Measurements from ENCODE around the gene PXYLP1.

DNA sequence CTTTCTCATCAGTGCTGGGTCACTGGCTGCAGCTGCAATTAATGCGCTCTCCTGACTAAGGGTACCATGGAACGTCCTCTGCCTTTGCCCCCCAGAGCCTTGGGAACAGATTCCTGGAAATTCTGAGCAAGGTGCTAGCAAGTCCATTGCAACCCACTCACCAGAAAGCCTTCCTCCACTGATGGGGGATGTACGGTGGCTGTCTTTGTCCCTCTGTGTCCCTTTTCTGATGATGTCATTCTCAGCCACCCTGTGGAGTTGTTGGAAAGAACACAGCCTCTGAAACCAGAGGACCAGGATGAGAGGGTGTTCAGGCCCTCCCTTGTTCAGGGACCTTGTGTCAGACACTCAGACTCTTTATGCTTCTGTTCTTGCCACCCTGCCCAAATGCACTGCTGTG, 98.6 kb downstream of the PXYLP1 start:
- TF ChIP-seq, protein P1, sequence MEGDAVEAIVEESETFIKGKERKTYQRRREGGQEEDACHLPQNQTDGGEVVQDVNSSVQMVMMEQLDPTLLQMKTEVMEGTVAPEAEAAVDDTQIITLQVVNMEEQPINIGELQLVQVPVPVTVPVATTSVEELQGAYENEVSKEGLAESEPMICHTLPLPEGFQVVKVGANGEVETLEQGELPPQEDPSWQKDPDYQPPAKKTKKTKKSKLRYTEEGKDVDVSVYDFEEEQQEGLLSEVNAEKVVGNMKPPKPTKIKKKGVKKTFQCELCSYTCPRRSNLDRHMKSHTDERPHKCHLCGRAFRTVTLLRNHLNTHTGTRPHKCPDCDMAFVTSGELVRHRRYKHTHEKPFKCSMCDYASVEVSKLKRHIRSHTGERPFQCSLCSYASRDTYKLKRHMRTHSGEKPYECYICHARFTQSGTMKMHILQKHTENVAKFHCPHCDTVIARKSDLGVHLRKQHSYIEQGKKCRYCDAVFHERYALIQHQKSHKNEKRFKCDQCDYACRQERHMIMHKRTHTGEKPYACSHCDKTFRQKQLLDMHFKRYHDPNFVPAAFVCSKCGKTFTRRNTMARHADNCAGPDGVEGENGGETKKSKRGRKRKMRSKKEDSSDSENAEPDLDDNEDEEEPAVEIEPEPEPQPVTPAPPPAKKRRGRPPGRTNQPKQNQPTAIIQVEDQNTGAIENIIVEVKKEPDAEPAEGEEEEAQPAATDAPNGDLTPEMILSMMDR (IDR thresholded peaks at IDR 0.05): no peak
- TF ChIP-seq POLR2A (IDR thresholded peaks at IDR 0.05): no peak

Measured in Peyer's patch (tissue), 4 donors.